GM21447 (cell line): ENCODE results near the gene ZFYVE9.
"Not testable (repeated sequence)": the region's sequence is repeated elsewhere in the genome, so short reads cannot be mapped to it uniquely, and the experiment has no call there.

Experiments
- ATAC-seq: cut with Tn5 transposase; IDR thresholded peaks from one replicate; pipeline ENCODE4 v1.9.1; 2021; ENCODE audit not compliant: unreplicated experiment

Gene ZFYVE9

GRCh38 chr1:52150946-52151345 lies 9.1 kb downstream of the ZFYVE9 start:
- no peak for ATAC-seq

GRCh38 chr1:52152572-52152971 lies 10.7 kb downstream of the ZFYVE9 start:
- ATAC-seq = no peak

- no peak for ATAC-seq
These were observed 11.1 kb downstream of the ZFYVE9 start for GRCh38 chr1:52153010-52153409.

GRCh38 chr1:52153898-52154297 lies 12.0 kb downstream of the ZFYVE9 start:
- no peak for ATAC-seq

GRCh38 chr1:52156460-52156859 lies 14.6 kb downstream of the ZFYVE9 start:
- no peak for ATAC-seq

- no peak for ATAC-seq
These were observed 15.7 kb downstream of the ZFYVE9 start for GRCh38 chr1:52157582-52157981.

- ATAC-seq = no peak
These were observed 16.3 kb downstream of the ZFYVE9 start for GRCh38 chr1:52158218-52158617.

- ATAC-seq = no peak
These were observed 17.3 kb downstream of the ZFYVE9 start for GRCh38 chr1:52159033-52159789.

- ATAC-seq = no peak
These were observed 21.1 kb downstream of the ZFYVE9 start for GRCh38 chr1:52162947-52163346.

GRCh38 chr1:52164604-52165003 lies 22.7 kb downstream of the ZFYVE9 start:
- ATAC-seq = no peak

GRCh38 chr1:52166996-52167753 lies 25.3 kb downstream of the ZFYVE9 start:
- ATAC-seq = no peak

- ATAC-seq = no peak
These were observed 26.6 kb downstream of the ZFYVE9 start for GRCh38 chr1:52168373-52169080.

- not testable (repeated sequence) for ATAC-seq
These were observed 29.3 kb downstream of the ZFYVE9 start for GRCh38 chr1:52171149-52171548.

- ATAC-seq = no peak
These were observed 37.2 kb downstream of the ZFYVE9 start for GRCh38 chr1:52179073-52179472.

GRCh38 chr1:52180176-52180575 lies 38.3 kb downstream of the ZFYVE9 start:
- no peak for ATAC-seq

- ATAC-seq = not testable (repeated sequence)
These were observed 39.9 kb downstream of the ZFYVE9 start for GRCh38 chr1:52181759-52182158.

- not testable (repeated sequence) for ATAC-seq
These were observed 40.4 kb downstream of the ZFYVE9 start for GRCh38 chr1:52182328-52182727.

- ATAC-seq = no peak
These were observed 41.0 kb downstream of the ZFYVE9 start for GRCh38 chr1:52182874-52183400.

GRCh38 chr1:52186449-52186848 lies 44.6 kb downstream of the ZFYVE9 start:
- ATAC-seq = no peak

GRCh38 chr1:52189898-52190480 lies 48.1 kb downstream of the ZFYVE9 start:
- ATAC-seq = no peak
